Stimulated activated CD4-positive, alpha-beta T cell treated with anti-CD3 and anti-CD28 coated beads, Interleukin-12 subunit alpha, Interleukin-12 subunit beta, amount 100 ng/mL, for 24 hours (primary cell): Measurements from ENCODE around the gene MLLT10.
"Not testable (repeated sequence)": the region's sequence is repeated elsewhere in the genome, so short reads cannot be mapped to it uniquely, and the experiment has no call there.

Source experiments
- DNase-seq, 2 experiments: peaks; one replicate each; pipeline ENCODE4 v3.0.0-alpha.2; 2020; ENCODE audit warnings: low read depth in 2 of 2

The MLLT10 gene

GRCh38 chr10:21694631-21695030, 160.6 kb downstream of the MLLT10 start:
- no peak for DNase-seq

- DNase-seq, result no peak
Observed at GRCh38 chr10:21696302-21696701, 162.3 kb downstream of the MLLT10 start.

- no peak for DNase-seq
Observed at GRCh38 chr10:21699575-21699974, 165.5 kb downstream of the MLLT10 start.

GRCh38 chr10:21700474-21700873, 166.4 kb downstream of the MLLT10 start:
- DNase-seq, result no peak

GRCh38 chr10:21702633-21703111, 168.6 kb downstream of the MLLT10 start:
- DNase-seq, result no peak

GRCh38 chr10:21705142-21705827, 171.3 kb downstream of the MLLT10 start:
- DNase-seq, result no peak

- no peak for DNase-seq
Observed at GRCh38 chr10:21705828-21706176, 171.8 kb downstream of the MLLT10 start.

GRCh38 chr10:21707498-21707897, 173.5 kb downstream of the MLLT10 start:
- no peak for DNase-seq

- no peak for DNase-seq
Observed at GRCh38 chr10:21712975-21713374, 178.9 kb downstream of the MLLT10 start.

GRCh38 chr10:21715531-21716195, 181.6 kb downstream of the MLLT10 start:
- no peak for DNase-seq

GRCh38 chr10:21717437-21718054, 183.5 kb downstream of the MLLT10 start:
- not testable (repeated sequence) for DNase-seq

GRCh38 chr10:21719502-21719901, 185.5 kb downstream of the MLLT10 start:
- DNase-seq, result no peak

GRCh38 chr10:21720090-21720489, 186.1 kb downstream of the MLLT10 start:
- no peak for DNase-seq

GRCh38 chr10:21721000-21721665, 187.1 kb downstream of the MLLT10 start:
- DNase-seq, result no peak

GRCh38 chr10:21722209-21722608, 188.2 kb downstream of the MLLT10 start:
- DNase-seq, result no peak

- DNase-seq, result no peak
Observed at GRCh38 chr10:21724020-21724589, 190.1 kb downstream of the MLLT10 start.

- DNase-seq, result no peak
Observed at GRCh38 chr10:21724687-21725367, 190.8 kb downstream of the MLLT10 start.

GRCh38 chr10:21726601-21727225, 192.7 kb downstream of the MLLT10 start:
- DNase-seq, result no peak

- no peak for DNase-seq
Observed at GRCh38 chr10:21727452-21728168, 193.6 kb downstream of the MLLT10 start.

- DNase-seq, result no peak
Observed at GRCh38 chr10:21728618-21729017, 194.6 kb downstream of the MLLT10 start.
